ENCODE measurements around the gene CHD5.
"Not testable (repeated sequence)": the region's sequence is repeated elsewhere in the genome, so short reads cannot be mapped to it uniquely, and the experiment has no call there.

Gene CHD5

GRCh38 chr1:6084781-6085495 lies 95.2 kb downstream of the CHD5 start:
- no peak for DNase-seq (ENCODE audit: low spot score)

DNA sequence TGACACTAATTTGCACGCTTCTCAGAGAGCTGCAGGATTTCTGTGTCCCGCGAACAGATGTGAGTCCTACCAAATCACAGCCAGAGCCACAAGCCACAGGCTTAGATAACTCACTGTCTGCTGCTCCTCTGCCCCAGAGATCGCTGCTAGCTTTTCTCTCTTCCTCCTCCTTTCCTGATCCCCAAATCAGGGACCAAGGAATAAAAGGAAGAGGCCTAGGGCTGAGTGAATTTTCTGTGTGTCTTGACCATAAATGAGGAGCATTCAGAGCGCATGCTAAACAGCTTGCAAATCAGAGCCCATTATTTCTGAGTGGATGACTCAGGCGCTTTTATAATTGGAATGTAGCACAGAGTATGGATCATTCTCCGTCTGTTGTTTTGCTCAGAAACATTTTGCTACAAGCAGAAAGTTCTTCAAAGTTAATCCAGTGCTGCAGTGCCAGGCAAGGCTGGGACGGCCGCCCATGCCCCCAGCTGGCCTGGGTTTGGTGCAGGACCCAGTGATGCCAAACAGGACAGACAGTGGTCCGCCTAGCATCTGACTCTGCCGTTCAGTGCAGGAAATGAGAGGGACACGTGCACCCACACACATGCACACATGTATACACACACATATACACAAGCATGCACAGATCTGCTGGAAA lies 96.2 kb downstream of the CHD5 start:
- no peak for DNase-seq (ENCODE audit: low spot score)

- no peak for DNase-seq (ENCODE audit: low spot score)
Observed at GRCh38 chr1:6083385-6083784, 96.7 kb downstream of the CHD5 start.

- no peak for DNase-seq (ENCODE audit: low spot score)
Observed at GRCh38 chr1:6082430-6082971, 97.6 kb downstream of the CHD5 start.

- no peak for DNase-seq (ENCODE audit: low spot score)
Observed at GRCh38 chr1:6081901-6082300, 98.2 kb downstream of the CHD5 start.

- DNase-seq (ENCODE audit: low spot score), result no peak
Observed at GRCh38 chr1:6080469-6080868, 99.7 kb downstream of the CHD5 start.

- DNase-seq (ENCODE audit: low spot score), result no peak
Observed at GRCh38 chr1:6077919-6078318, 102.2 kb downstream of the CHD5 start.

DNA sequence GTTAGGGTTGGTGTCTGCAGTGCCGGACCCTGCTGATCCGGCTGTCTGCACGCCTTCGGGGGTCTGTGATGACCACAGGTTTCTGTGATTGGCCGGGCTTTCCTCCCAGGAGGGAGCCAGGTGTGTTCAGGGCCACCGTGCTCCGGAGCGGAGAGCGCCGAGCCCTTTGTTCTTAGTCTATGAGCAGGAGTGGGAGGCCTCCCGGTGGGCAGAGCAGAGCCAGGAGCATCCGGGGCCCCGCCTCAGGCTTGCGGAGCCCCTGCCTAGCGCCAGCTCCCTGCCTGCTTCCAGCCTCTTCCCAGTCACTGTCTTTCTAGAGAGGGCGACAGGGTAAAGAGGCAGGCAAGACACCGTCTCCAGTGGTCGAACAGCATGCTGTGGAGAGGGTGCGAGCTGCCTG lies 102.6 kb downstream of the CHD5 start:
- no peak for DNase-seq (ENCODE audit: low spot score)

DNA sequence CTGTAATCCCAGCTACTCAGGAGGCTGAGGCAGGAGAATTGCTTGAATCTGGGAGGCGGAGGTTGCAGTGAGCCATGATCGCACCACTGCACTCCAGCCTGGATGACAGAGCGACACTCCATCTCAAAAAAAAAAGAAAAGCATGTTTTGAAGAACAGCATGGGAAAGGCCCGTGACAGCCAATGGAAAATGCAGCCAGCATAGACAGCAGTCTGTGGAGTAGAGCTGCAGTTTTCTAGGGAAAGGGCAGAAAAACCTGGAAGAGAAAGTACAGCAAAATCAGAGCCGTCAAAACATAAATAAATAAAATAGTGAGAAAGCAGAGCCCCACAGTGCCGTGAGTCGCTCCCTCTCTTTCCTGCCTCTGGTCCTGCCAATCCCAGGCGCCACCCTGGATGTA lies 103.1 kb downstream of the CHD5 start:
- DNase-seq (ENCODE audit: low spot score), result not testable (repeated sequence)

GRCh38 chr1:6075748-6076147 lies 104.4 kb downstream of the CHD5 start:
- DNase-seq (ENCODE audit: low spot score), result peak; percentile 25

DNA sequence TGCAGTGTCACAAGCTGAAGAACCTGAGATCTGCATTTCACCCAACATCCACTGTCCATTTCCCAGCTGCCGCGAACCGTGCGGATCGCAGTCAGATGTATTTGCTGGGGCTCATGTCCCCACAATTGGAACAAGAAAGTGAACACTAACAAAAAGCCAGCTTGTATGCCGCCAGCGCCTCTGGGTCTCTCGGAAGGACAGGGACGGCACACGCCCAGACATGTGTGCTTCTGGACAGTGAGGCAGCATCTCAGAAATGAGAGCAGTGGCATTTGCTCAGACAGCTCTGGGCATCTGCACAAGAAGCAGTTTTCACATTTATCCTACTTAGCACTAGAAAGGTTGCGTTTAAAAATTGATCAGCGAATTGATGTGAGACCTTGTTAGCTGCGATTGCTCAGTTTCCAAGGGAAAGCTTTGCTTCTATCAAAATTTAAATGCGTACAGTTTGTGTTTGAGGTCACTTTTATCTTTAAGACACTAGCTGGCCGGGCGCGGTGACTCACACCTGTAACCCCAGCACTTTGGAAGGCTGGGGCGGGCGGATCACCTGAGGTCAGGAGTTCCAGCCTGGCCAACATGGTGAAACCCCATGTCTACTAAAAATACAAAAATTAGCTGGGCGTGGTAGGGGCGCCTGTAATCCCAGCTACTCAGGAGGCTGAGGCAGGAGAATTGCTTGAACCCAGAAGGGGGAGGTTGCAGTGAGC lies 105.8 kb downstream of the CHD5 start:
- DNase-seq (ENCODE audit: low spot score), result peak; percentile 9

GRCh38 chr1:6073480-6074053 lies 106.6 kb downstream of the CHD5 start:
- DNase-seq (ENCODE audit: low spot score), result no peak

DNA sequence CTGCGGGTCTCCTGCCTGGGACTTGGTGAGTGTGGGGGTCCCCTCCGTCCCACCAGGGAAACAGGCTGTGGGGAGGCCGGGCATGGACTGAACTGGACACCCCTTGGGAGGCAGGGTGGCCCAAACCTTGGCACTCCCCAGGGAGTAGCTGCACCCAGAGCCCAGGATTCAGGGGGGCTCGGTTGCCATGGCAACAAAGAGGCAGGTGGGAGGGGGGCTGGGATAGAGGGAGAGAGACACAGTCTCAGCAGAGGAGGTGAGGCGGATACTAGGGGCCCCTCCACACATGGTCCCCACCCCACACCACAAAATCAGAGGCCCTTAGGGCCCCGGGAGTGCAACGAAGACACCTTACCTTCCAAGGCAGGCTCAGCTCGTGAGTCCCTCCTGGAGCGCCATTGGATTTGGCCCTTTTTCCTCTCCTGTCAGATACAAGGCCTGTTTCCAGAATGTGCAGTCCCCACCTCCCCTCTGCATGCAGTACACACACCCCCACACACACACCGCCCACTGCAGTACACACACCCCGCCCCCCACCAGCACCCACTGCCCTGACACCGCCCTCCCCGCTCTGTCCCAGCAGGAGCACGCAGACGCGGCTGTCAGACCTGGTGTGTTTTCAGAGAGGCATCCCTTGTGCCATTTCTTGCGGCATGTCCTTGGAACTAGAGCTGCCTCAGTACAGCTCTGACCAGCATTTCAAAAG lies 107.2 kb downstream of the CHD5 start:
- DNase-seq (ENCODE audit: low spot score), result no peak

- no peak for DNase-seq (ENCODE audit: low spot score)
Observed at GRCh38 chr1:6071219-6071618, 108.9 kb downstream of the CHD5 start.

- DNase-seq (ENCODE audit: low spot score), result no peak
Observed at GRCh38 chr1:6070450-6070974, 109.6 kb downstream of the CHD5 start.

DNA sequence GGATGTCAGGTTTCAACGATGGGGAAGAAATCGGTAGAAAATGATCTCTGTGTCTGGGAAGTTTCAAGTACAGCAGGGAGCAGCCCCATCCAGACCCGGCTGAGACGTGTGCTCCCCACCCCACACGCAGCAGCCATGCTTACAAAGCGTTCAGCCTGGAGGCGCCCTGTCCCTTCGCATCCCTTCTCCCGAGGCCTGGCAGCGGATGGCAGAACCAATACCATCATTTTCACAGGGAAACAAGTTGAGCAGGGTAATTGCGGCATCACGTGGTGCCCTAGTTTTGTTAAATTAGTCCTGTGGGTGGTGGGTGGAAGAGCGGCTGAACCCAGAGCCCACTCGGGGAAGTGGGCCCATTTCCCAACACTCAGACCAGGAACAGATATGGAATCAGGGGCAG lies 110.5 kb downstream of the CHD5 start:
- DNase-seq (ENCODE audit: low spot score), result no peak

DNA sequence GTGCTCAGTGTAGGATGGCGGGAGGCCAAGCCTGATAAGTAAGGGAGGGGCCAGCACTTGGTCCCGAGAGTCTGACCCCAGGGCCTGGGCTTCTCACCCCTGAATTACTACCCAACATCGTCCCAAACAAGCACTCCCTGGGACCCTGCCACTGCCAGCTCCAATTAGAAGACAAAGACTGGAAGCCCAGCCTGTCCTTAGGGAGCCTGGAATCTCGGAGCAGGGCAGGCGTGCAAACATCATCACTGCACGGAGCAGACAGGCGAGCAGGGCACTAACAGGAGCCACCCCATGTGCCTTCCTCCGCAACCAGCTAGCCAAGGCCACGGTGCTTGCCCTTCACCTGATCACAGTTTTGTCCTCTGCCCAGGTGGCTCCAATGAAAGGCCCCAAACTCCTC lies 111.2 kb downstream of the CHD5 start:
- no peak for DNase-seq (ENCODE audit: low spot score)

DNA sequence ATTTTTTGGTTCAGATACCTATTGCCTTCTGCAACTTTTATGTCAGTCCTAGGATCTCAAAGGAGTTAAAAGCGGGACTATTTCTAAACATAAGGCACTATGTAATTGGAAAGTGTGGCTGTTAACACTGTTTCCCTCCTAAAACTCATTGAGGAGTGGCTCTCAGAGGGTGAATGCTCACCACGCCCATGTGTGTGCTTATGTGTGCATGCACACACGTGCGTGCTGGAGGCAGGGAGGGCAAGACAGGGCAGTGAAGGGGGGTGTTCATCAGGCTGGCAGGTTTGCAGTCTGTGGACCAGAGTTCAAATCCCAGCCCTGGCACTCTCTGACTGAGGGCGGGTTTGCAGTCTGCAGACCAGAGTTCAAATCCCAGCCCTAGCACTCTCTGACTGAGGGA lies 112.0 kb downstream of the CHD5 start:
- DNase-seq (ENCODE audit: low spot score), result no peak

- DNase-seq (ENCODE audit: low spot score), result no peak
Observed at GRCh38 chr1:6066680-6067079, 113.4 kb downstream of the CHD5 start.

- DNase-seq (ENCODE audit: low spot score), result no peak
Observed at GRCh38 chr1:6065093-6065858, 114.8 kb downstream of the CHD5 start.

DNA sequence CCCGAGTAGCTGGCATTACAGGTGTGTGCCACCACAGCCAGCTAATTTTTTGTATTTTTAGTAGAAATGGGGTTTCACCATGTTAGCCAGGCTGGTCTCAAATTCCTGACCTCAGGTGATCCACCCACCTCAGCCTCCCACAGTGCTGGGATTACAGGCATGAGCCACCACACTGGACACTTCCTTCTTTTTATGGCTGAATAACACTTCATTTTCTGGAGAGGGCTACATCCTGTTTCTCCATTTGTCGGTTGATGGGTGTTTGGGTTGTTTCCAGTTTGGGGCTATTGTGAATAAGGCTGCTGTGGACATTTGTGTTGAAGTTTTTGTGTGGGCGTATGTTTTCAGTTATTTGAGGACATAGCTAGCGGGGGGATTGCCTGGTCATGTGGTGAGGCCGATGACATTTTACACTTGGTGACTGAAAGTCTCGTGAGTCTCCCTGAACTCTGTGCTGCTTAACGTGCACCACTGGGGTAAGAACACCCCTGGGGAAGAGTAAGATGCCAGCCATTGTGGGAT lies 116.5 kb downstream of the CHD5 start:
- DNase-seq (ENCODE audit: low spot score), result not testable (repeated sequence)
